ENCODE measurements around the gene TUBG1.
"Not testable (repeated sequence)": the region's sequence is repeated elsewhere in the genome, so short reads cannot be mapped to it uniquely, and the experiment has no call there.

DNA sequence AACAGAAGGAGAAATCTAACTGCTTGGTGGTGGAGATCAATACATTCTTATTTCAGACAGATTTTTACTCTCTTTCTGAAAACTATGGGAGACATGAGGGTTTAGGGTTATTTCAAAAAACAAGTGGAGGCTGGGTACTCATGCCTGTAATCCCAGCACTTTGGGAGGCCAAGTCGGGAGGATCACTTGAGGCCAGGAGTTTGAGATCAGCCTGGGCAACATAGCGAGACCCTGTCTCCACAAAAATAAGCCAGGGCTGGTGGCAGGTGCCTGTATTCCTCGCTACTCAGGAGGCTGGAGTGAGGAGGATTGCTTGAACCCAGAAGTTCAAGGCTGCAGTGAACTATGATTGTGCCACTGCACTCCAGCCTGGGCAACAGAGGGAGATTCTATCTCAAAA lies 12.5 kb downstream of the TUBG1 start:
- TF ChIP-seq, protein P1, sequence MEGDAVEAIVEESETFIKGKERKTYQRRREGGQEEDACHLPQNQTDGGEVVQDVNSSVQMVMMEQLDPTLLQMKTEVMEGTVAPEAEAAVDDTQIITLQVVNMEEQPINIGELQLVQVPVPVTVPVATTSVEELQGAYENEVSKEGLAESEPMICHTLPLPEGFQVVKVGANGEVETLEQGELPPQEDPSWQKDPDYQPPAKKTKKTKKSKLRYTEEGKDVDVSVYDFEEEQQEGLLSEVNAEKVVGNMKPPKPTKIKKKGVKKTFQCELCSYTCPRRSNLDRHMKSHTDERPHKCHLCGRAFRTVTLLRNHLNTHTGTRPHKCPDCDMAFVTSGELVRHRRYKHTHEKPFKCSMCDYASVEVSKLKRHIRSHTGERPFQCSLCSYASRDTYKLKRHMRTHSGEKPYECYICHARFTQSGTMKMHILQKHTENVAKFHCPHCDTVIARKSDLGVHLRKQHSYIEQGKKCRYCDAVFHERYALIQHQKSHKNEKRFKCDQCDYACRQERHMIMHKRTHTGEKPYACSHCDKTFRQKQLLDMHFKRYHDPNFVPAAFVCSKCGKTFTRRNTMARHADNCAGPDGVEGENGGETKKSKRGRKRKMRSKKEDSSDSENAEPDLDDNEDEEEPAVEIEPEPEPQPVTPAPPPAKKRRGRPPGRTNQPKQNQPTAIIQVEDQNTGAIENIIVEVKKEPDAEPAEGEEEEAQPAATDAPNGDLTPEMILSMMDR (IDR thresholded peaks at IDR 0.05): not testable (repeated sequence)
- not testable (repeated sequence) for TF ChIP-seq POLR2A (IDR thresholded peaks at IDR 0.05; ENCODE audit: low read depth); EP300 (IDR thresholded peaks at IDR 0.05)
